ENCODE data around the gene WDR17.

The WDR17 gene

GRCh38 chr4:176065435-176066291, at the start of gene WDR17:
WDR17 (plus strand) TSS chr4:176065841; CDS start chr4:176111581, 45,740 bp downstream.
- Mint-ChIP-seq H3K4me3 (peak within 1 kb of the TSS; percentile 78), H3K36me3 (ENCODE audit: low read depth) (no peaks in the 10 kb centered on the region), H3K27me3 (peaks cover 28% of the 10 kb centered on the region), H3K4me1 (peaks cover 11% of the 10 kb centered on the region), H3K9me3 (no peaks in the 10 kb centered on the region), H3K27ac (peak within 1 kb of the TSS; percentile 12)
- ATAC-seq = peak; percentile 100
- peak; percentile 75 for DNase-seq

GRCh38 chr4:176016601-176017000, 49.0 kb upstream of the WDR17 start:
- Mint-ChIP-seq H3K4me3 (no peak overlapping the region), H3K9me3 (no peaks in the 10 kb centered on the region), H3K36me3 (ENCODE audit: low read depth) (no peaks in the 10 kb centered on the region), H3K27me3 (peaks cover 5% of the 10 kb centered on the region), H3K27ac (no peak overlapping the region), H3K4me1 (no peaks in the 10 kb centered on the region)
- ATAC-seq (no peak), DNase-seq (no peak)

- Mint-ChIP-seq H3K27ac (no peak overlapping the region), H3K36me3 (ENCODE audit: low read depth) (no peaks in the 10 kb centered on the region)
- no peak for ATAC-seq
Observed at GRCh38 chr4:176020481-176021085, 45.1 kb upstream of the WDR17 start.

DNA sequence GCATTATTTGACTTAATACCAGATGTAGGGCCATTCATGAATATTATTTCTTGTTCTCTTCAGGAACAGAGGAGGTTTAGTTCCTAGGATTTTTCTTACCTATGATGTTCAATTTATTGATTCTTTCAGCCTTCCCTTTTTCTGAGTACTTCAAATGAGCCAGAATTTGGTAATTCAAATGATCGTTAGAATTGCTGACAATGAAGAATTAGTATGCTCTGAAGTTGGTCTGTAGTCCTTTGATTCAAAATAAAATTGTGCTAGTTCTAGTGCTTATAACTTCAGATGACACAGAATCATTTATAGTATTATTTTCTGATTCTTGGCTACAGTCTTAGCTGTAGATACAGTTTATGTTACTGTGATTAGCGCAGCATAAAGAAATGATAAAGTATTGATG, 35.2 kb upstream of the WDR17 start:
- no peaks in the 10 kb centered on the region for H3K9me3 Mint-ChIP-seq
- no peak overlapping the region for H3K27ac Mint-ChIP-seq
- DNase-seq = no peak
- H3K27me3 Mint-ChIP-seq = peaks cover 9% of the 10 kb centered on the region
- no peak for ATAC-seq
- H3K4me1 Mint-ChIP-seq = no peaks in the 10 kb centered on the region
- H3K4me3 Mint-ChIP-seq = no peak overlapping the region
- H3K36me3 Mint-ChIP-seq (ENCODE audit: low read depth) = no peaks in the 10 kb centered on the region

More at GRCh38 chr4:176020481-176021085, 45.1 kb upstream of the WDR17 start:
- H3K27me3 Mint-ChIP-seq = peaks cover 5% of the 10 kb centered on the region
- H3K4me3 Mint-ChIP-seq = no peak overlapping the region
- no peaks in the 10 kb centered on the region for H3K9me3 Mint-ChIP-seq
- no peaks in the 10 kb centered on the region for H3K4me1 Mint-ChIP-seq
- no peak for DNase-seq

DNA sequence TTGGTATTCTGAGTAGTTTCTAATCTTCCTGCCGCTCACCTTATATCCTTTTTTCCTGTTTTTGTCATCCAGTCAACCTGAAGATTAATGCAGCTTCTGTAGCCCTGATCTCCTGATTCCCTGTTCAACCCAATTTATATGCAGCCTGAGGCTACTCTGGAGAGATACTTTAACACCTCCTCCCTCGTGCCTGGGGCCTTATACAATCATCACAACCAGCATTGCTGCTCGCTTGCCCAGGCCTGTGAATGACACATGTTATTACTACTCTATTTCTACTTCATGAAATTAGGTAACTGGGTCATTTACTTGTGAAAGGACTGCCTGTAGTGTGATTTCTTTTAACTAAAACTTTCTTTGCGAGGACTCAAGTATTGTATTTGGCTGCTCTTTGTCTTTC, 33.7 kb upstream of the WDR17 start:
- DNase-seq = no peak

DNA sequence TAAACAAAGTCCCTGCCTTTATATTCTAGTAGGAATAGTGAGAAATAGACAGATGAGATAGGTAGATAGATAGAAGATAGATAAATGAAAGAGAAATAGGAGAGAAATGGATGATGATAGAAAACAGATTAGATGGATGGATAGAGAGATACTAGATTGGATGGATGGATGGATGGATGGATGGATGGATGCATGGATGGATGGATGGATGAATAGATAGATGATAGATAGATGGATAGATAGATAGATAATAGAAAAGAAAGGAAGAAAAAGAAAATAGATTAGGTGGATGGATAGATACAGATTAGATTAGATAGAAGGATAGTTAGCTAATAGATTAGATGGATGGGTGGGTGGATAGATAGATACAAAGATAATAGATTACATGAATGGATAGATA, 33.2 kb upstream of the WDR17 start:
- Mint-ChIP-seq H3K36me3 (ENCODE audit: low read depth) (no peaks in the 10 kb centered on the region), H3K27me3 (peaks cover 5% of the 10 kb centered on the region), H3K4me1 (no peaks in the 10 kb centered on the region), H3K4me3 (no peak overlapping the region), H3K27ac (no peak overlapping the region), H3K9me3 (no peaks in the 10 kb centered on the region)
- DNase-seq (no peak), ATAC-seq (no peak)

More for the DNA sequence above, 33.7 kb upstream of the WDR17 start:
- Mint-ChIP-seq H3K4me3 (no peak overlapping the region), H3K9me3 (no peaks in the 10 kb centered on the region), H3K27me3 (peaks cover 7% of the 10 kb centered on the region), H3K27ac (no peak overlapping the region), H3K4me1 (no peaks in the 10 kb centered on the region), H3K36me3 (ENCODE audit: low read depth) (no peaks in the 10 kb centered on the region)
- no peak for ATAC-seq

DNA sequence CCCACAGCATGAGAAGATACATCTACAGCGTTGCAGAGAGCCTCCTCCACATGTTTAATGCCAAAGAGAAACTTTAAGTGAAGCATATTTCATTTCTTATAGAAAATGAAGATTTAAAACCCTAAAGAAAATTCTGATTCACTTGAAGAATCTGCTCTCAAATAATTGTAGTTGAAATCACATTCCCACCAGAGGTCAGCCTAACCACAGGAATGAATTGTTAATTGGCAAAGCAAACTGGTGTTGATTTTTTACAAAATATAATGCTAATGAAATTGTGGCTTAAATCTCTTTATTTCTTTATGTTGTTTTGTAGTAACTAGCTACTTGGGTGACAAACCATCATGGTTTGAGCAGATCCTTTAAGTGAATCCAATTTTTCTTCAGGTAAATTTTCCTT, 31.1 kb upstream of the WDR17 start:
- H3K36me3 Mint-ChIP-seq (ENCODE audit: low read depth) = no peaks in the 10 kb centered on the region
- H3K27me3 Mint-ChIP-seq = peaks cover 3% of the 10 kb centered on the region

GRCh38 chr4:176034936-176035335, 30.7 kb upstream of the WDR17 start:
- Mint-ChIP-seq H3K36me3 (ENCODE audit: low read depth) (no peaks in the 10 kb centered on the region), H3K27me3 (peaks cover 3% of the 10 kb centered on the region), H3K4me3 (no peak overlapping the region), H3K4me1 (no peaks in the 10 kb centered on the region), H3K27ac (no peak overlapping the region), H3K9me3 (peaks cover 5% of the 10 kb centered on the region)
- no peak for DNase-seq
- ATAC-seq = no peak

More for the DNA sequence above, 31.1 kb upstream of the WDR17 start:
- no peak for ATAC-seq
- DNase-seq = peak; percentile 9
- Mint-ChIP-seq H3K4me3 (no peak overlapping the region), H3K27ac (no peak overlapping the region), H3K4me1 (no peaks in the 10 kb centered on the region), H3K9me3 (peaks cover 5% of the 10 kb centered on the region)

DNA sequence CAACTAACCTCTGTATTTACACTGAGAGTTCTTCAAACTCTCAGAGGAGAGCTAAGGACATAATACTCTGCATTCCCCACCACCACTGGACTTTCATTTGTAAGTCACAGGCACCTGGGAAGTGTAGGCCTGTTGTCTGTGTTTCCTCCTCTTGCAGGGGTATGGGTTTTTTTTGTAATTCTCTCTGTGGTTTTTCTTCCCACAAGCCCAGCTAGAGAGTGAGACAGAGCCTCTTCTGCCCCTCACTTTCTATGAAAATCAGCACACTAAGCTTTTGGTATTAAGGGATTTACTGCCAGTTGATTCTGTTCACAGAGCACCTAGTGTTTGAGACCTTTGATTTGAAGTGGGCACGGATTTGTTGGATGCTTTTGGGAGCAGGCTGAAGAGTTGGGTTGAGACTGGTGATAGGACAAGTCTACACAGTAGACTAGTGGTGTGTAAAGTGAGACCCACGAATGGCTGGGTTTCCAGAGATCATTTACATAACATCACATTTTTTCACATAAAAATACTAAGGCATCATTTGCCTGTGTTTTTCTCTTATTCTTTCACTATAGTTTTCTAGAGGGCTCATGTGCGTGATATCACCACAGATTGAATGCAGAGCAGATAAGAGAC, 28.9 kb upstream of the WDR17 start:
- no peak for DNase-seq
- H3K27ac Mint-ChIP-seq = no peak overlapping the region

GRCh38 chr4:176038789-176039188, 26.9 kb upstream of the WDR17 start:
- H3K4me1 Mint-ChIP-seq = no peaks in the 10 kb centered on the region
- no peak overlapping the region for H3K4me3 Mint-ChIP-seq
- H3K36me3 Mint-ChIP-seq (ENCODE audit: low read depth) = no peaks in the 10 kb centered on the region
- peaks cover 5% of the 10 kb centered on the region for H3K27me3 Mint-ChIP-seq
- DNase-seq (no peak), ATAC-seq (no peak)
- H3K9me3 Mint-ChIP-seq = peaks cover 5% of the 10 kb centered on the region
- H3K27ac Mint-ChIP-seq = no peak overlapping the region

More for the DNA sequence above, 28.9 kb upstream of the WDR17 start:
- Mint-ChIP-seq H3K4me3 (no peak overlapping the region), H3K9me3 (peaks cover 5% of the 10 kb centered on the region), H3K36me3 (ENCODE audit: low read depth) (no peaks in the 10 kb centered on the region), H3K27me3 (no peaks in the 10 kb centered on the region), H3K4me1 (no peaks in the 10 kb centered on the region)
- no peak for ATAC-seq

- no peak for ATAC-seq
- Mint-ChIP-seq H3K4me1 (no peaks in the 10 kb centered on the region), H3K27me3 (peaks cover 8% of the 10 kb centered on the region), H3K9me3 (peaks cover 5% of the 10 kb centered on the region), H3K27ac (no peak overlapping the region), H3K36me3 (ENCODE audit: low read depth) (no peaks in the 10 kb centered on the region), H3K4me3 (no peak overlapping the region)
- DNase-seq = no peak
Observed at GRCh38 chr4:176042195-176042594, 23.4 kb upstream of the WDR17 start.

DNA sequence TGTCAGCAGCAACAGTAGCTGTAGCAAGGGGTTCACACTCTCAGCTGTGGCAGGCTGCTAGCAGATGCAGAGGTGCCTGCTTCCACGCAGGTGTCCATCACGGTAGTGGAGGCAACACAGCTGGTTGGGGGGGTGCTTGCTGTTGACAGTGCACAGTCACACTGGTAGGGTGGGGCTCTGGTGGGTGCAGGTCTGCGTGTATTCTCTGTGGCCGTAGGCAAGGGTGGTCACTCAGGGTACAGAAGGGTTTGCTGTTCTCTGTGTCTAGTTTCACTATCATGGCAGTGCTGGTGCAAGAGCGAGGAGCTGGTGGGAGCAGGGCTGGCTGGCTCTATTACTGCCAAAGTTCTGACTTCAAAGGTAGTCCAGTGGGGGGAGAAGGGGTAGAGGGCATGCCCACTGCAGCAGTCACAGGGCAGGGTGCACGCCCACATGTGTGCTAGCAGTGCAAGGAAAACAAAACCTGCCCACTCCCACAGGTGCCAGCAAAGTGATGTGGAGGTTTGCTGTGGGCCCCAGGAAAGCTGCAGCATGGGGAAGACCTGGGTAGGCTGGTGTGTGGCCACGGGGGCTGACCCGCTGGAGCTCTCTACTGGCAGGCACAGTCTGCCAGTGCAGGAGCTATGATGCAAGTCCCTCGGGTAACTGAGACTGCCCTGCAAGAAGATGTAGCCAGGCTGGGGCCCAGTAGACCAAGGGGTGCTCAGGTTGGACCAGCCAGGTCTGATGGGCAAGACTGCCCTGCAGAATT, 21.6 kb upstream of the WDR17 start:
- Mint-ChIP-seq H3K4me1 (no peaks in the 10 kb centered on the region), H3K4me3 (no peak overlapping the region), H3K27me3 (peaks cover 16% of the 10 kb centered on the region), H3K9me3 (peaks cover 3% of the 10 kb centered on the region), H3K36me3 (ENCODE audit: low read depth) (no peaks in the 10 kb centered on the region), H3K27ac (no peak overlapping the region)
- no peak for DNase-seq
- ATAC-seq = no peak

DNA sequence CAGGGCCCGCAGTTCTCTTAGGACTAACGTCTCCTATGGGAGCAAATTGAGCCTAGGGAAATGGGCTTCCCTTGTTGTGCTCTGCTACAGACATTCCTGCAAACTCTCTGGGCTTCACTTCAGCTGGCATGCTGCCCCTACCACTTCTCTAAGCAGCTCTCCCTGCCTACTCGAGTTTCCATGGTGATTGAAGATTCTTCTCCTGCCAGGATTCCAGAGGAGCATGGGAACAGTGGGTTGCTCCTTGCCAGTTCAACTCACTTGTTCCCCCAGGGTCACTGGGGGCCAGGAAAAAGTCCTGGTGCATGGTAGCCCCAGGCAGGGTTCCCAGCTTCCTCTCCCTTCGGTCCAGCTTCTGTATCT, 21.1 kb upstream of the WDR17 start:
- no peak for DNase-seq
- Mint-ChIP-seq H3K4me3 (no peak overlapping the region), H3K9me3 (no peaks in the 10 kb centered on the region), H3K27me3 (peaks cover 19% of the 10 kb centered on the region), H3K36me3 (ENCODE audit: low read depth) (no peaks in the 10 kb centered on the region), H3K4me1 (no peaks in the 10 kb centered on the region), H3K27ac (no peak overlapping the region)
- ATAC-seq = no peak

DNA sequence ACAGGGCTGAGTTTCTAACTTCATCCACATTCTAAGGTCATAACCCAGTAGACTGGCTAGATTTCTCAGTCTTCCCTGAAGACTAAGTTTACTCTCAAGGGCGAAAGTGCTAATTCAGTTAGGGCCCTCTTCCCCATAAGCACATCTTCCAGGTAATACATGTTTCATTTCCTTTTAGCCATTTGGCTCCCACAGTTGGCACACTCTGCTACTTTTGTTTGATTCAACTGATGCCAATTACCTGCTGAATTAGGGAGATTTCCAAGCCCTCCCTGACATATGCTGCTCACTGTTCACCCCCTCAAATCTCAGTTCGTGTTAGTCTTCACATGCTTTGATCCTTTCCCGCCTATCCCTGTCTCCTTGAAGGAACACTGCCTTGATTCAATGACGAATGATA, 17.0 kb upstream of the WDR17 start:
- H3K36me3 Mint-ChIP-seq (ENCODE audit: low read depth) = no peaks in the 10 kb centered on the region
- no peak overlapping the region for H3K4me3 Mint-ChIP-seq
- H3K27ac Mint-ChIP-seq = no peak overlapping the region
- no peak for DNase-seq
- H3K4me1 Mint-ChIP-seq = peaks cover 4% of the 10 kb centered on the region
- peaks cover 15% of the 10 kb centered on the region for H3K27me3 Mint-ChIP-seq
- no peaks in the 10 kb centered on the region for H3K9me3 Mint-ChIP-seq
- no peak for ATAC-seq

All from activated naive CD8-positive, alpha-beta T cell treated with anti-CD3 and anti-CD28 coated beads, Interleukin-2, amount 50 U/mL, for 24 hours (primary cell).